Measurements from ENCODE around the gene MLLT3.

Gene MLLT3

DNA sequence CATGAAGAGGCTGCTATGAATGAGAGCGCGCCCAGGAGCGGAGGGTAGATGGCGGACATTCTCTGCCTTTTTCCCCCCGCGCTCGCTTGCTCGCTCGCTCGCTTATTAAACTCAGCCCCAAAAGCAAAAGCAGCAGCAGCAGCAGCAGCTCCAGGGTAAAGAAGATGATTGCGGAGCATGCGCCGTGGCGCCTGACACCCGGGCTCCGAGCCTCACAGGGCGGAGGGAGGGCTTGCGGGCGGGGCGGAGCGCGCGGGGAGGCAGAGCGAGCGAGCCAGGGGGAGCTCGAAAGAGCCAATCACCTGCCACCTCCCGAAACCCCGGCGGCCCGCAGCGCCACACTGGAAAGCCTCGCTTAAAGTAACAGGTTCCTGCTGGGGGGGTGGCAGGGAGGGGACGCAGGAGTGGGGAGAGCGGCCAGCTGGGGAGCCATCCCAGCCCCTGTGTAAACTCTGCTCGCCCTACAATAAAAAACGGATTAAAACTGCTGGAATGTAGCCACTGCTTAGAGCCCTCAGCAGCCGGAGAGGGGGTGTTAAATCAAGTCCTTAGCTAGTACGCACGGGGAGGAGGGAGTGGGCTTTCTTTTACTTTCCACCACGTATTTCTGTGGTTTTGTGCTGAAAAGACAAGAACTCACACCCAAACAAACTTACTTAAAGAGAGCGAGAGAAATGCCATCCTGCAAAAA lies at the start of gene MLLT3:
Gene MLLT3 (minus strand): TSS at position 170 of the 691 bp plus-strand sequence.
- Histone ChIP-seq H3K9me3 (ENCODE audit: severe bottlenecking) (no peaks in the 10 kb centered on the region), H3K4me3 (ENCODE audit: low read depth, low read length) (peak within 1 kb of the TSS; percentile 59), H3K27me3 (ENCODE audit: insufficient read depth, low read depth, severe bottlenecking) (peaks cover 75% of the 10 kb centered on the region), H3K36me3 (no peaks in the 10 kb centered on the region), H3K27ac (no peak within 1 kb of the TSS)
- TF ChIP-seq, protein P1, sequence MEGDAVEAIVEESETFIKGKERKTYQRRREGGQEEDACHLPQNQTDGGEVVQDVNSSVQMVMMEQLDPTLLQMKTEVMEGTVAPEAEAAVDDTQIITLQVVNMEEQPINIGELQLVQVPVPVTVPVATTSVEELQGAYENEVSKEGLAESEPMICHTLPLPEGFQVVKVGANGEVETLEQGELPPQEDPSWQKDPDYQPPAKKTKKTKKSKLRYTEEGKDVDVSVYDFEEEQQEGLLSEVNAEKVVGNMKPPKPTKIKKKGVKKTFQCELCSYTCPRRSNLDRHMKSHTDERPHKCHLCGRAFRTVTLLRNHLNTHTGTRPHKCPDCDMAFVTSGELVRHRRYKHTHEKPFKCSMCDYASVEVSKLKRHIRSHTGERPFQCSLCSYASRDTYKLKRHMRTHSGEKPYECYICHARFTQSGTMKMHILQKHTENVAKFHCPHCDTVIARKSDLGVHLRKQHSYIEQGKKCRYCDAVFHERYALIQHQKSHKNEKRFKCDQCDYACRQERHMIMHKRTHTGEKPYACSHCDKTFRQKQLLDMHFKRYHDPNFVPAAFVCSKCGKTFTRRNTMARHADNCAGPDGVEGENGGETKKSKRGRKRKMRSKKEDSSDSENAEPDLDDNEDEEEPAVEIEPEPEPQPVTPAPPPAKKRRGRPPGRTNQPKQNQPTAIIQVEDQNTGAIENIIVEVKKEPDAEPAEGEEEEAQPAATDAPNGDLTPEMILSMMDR (IDR thresholded peaks at IDR 0.05; ENCODE audit: low read depth, low read length), result no peak
- DNase-seq, result peak; percentile 83

DNA sequence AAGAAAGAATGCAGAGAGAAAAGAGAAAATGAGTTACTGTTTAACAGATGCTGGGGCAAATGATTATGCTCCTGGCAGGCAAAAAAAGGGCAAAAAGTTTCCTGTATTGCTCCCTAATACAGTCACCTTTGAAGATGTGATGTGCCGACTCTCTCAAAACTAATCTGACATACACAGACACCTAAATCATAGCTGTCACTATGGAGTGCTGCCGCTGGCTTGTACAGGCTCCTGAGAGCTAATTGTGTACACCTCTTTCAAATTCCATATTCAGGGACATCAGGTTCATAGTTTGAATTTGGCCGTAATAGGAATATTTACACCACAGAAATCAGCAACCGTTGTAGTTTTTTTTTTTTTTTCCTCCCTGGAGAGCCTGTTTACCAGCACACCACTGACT lies 49.3 kb upstream of the MLLT3 start:
- H3K27ac ChIP-seq, result no peak overlapping the region
- no peaks in the 10 kb centered on the region for H3K27me3 ChIP-seq (ENCODE audit: insufficient read depth, low read depth, severe bottlenecking)
- no peaks in the 10 kb centered on the region for H3K9me3 ChIP-seq (ENCODE audit: severe bottlenecking)
- TF ChIP-seq, protein P1 (IDR thresholded peaks at IDR 0.05; ENCODE audit: low read depth, low read length), result no peak
- no peaks in the 10 kb centered on the region for H3K36me3 ChIP-seq
- H3K4me3 ChIP-seq (ENCODE audit: low read depth, low read length), result no peak overlapping the region
- no peak for DNase-seq

DNA sequence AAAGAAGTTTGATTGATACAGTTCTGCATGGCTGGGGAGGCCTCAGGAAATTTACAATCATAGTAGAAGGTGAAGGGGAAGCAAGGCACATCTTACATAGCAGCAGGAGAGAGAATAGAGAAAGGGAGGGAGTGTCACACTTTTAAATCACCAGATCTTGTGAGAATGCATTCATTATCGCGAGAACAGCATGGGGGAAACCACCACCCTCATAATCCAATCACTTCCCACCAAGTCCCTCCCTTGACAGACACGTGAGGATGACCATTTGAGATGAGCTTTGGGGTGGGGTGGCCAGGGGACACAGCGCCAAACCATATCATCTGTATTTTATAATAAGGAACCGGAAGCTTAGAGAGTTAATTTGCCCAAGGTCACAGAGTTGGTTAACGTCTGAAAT lies 48.1 kb upstream of the MLLT3 start:
- no peaks in the 10 kb centered on the region for H3K36me3 ChIP-seq
- no peaks in the 10 kb centered on the region for H3K9me3 ChIP-seq (ENCODE audit: severe bottlenecking)
- no peak overlapping the region for H3K4me3 ChIP-seq (ENCODE audit: low read depth, low read length)
- TF ChIP-seq, protein P1 (IDR thresholded peaks at IDR 0.05; ENCODE audit: low read depth, low read length), result no peak
- no peaks in the 10 kb centered on the region for H3K27me3 ChIP-seq (ENCODE audit: insufficient read depth, low read depth, severe bottlenecking)
- no peak for DNase-seq
- H3K27ac ChIP-seq, result no peak overlapping the region

DNA sequence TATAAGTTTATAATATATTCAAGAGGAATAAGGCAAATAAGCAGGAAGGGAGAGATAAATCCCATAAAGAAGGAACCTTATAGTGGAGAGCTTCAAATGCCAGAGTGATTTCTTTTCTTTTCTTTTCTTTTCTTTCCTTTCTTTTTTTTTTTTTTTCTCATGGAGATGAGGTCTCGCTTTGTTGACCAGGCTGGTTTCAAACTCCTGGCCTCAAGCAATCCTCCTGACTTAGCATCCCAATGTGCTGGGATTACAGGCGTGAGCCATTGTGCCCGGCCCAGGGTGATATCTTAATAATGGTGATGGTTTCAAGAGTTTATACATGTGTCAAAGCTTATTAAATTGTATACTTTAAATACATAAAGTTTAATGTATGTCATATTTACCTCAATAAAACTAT lies 42.2 kb upstream of the MLLT3 start:
- TF ChIP-seq, protein P1 (IDR thresholded peaks at IDR 0.05; ENCODE audit: low read depth, low read length), result no peak
- Histone ChIP-seq H3K9me3 (ENCODE audit: severe bottlenecking) (no peaks in the 10 kb centered on the region), H3K27me3 (ENCODE audit: insufficient read depth, low read depth, severe bottlenecking) (no peaks in the 10 kb centered on the region), H3K27ac (no peak overlapping the region), H3K4me3 (ENCODE audit: low read depth, low read length) (no peak overlapping the region), H3K36me3 (no peaks in the 10 kb centered on the region)
- DNase-seq, result no peak

DNA sequence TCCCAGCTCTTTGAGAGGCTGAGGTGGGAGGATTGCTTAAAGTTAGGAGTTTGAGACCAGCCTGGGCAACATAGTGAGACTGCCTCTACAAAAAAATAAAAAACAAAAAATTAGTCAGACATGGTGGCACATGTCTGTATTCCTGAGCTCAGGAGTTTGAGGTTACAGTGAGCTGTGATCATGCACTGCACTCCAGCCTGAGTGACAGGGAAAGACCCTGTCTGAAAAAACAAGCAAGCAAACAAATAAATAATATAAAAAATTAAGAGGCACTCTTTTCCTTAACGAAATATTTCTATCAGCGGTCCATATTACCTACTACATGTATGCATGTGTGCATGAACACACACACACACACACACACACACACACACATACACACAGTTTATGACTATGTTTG lies 40.8 kb upstream of the MLLT3 start:
- TF ChIP-seq, protein P1 (IDR thresholded peaks at IDR 0.05; ENCODE audit: low read depth, low read length), result no peak
- Histone ChIP-seq H3K27ac (no peak overlapping the region), H3K36me3 (no peaks in the 10 kb centered on the region), H3K27me3 (ENCODE audit: insufficient read depth, low read depth, severe bottlenecking) (no peaks in the 10 kb centered on the region), H3K9me3 (ENCODE audit: severe bottlenecking) (no peaks in the 10 kb centered on the region), H3K4me3 (ENCODE audit: low read depth, low read length) (no peak overlapping the region)
- no peak for DNase-seq

DNA sequence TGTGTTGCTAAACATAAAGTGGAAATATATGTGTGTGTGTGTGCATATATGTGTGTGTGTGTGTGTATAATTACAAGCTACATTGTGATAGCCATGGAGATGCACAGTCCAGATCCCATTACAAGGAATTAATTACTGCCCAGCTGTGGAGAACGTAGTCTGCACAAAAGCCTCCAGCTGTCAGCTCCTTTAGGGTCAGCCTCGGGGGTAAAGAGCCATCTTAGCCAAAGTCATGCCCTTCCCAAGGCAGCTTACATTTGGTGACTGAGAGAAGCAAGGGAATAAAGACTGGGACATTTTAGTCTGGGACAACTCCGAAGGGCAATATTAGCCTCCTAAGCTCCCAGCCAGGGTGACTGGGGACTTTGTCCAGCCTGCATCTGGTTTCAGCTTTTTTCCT lies 39.9 kb upstream of the MLLT3 start:
- Histone ChIP-seq H3K4me3 (ENCODE audit: low read depth, low read length) (no peak overlapping the region), H3K27me3 (ENCODE audit: insufficient read depth, low read depth, severe bottlenecking) (no peaks in the 10 kb centered on the region), H3K36me3 (no peaks in the 10 kb centered on the region), H3K27ac (no peak overlapping the region), H3K9me3 (ENCODE audit: severe bottlenecking) (no peaks in the 10 kb centered on the region)
- DNase-seq, result no peak
- TF ChIP-seq, protein P1 (IDR thresholded peaks at IDR 0.05; ENCODE audit: low read depth, low read length), result no peak

Data from WERI-Rb-1 (cell line).